A673 (cell line): Measurements from ENCODE around the gene RAMP1.

Source experiments
- EZH2 ChIP-seq: fragments of 200-600 bp; sonication (generic); IDR thresholded peaks from 2 replicates; pipeline ENCODE4 v1.6.1; 2017; ENCODE audit warnings: borderline replicate concordance, low read depth, mild to moderate bottlenecking, mixed read lengths, antibody characterized with exemption, low read length; ENCODE audit not compliant: poor library complexity, severe bottlenecking
- TF ChIP-seq, protein P1 (sequence below): fragments of 300-800, 200-600 bp; sonication (generic); conservative IDR thresholded peaks from 2 replicates; pipeline ENCODE4 v1.5.1; 2017; ENCODE audit warnings: low read depth, mild to moderate bottlenecking, antibody characterized with exemption, low read length, moderate library complexity, mixed read lengths

DNA sequence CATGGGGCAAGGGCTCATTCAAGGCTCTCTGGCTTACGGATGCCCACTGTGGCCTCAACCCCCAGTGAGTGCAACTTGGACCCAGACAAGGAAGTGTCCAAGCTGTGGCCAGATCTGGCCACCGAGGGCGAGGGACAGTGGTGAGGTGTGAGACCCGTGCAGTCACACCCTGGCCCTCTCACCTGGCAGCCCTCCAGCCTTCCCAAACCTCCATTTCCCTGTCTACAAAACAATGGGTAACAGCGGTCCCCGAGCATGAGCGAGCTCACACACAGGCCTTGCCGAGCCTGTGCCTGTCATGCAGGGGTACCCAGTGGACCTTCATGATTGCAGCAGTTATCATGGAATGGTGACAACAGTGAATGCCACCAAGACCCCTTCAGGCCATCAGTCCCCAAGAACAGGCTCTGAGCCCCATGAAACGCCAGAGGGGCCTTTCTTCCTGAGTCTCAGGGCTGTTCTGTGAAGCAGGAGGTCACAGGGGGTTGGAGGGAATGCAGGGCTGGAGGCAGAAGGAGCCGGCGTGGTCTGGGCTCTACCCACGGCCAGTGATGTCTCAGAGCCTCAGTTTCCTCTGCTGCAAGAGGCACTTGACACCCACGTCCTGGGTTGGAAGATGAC, 49.8 kb downstream of the RAMP1 start:
- TF ChIP-seq, protein P1, sequence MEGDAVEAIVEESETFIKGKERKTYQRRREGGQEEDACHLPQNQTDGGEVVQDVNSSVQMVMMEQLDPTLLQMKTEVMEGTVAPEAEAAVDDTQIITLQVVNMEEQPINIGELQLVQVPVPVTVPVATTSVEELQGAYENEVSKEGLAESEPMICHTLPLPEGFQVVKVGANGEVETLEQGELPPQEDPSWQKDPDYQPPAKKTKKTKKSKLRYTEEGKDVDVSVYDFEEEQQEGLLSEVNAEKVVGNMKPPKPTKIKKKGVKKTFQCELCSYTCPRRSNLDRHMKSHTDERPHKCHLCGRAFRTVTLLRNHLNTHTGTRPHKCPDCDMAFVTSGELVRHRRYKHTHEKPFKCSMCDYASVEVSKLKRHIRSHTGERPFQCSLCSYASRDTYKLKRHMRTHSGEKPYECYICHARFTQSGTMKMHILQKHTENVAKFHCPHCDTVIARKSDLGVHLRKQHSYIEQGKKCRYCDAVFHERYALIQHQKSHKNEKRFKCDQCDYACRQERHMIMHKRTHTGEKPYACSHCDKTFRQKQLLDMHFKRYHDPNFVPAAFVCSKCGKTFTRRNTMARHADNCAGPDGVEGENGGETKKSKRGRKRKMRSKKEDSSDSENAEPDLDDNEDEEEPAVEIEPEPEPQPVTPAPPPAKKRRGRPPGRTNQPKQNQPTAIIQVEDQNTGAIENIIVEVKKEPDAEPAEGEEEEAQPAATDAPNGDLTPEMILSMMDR: no peak
- TF ChIP-seq EZH2: no peak
